Measurements from ENCODE around the gene NXF1. TPM values are rescaled to one million over a fixed set of nuclear protein-coding genes. Genes with fewer than 3 reads are reported as not detected.

NXF1 gene
- total and polyA plus RNA-seq, 10 of the 15 experiments (the other 5 are each of a cell fraction or from before 2014, with no cell fraction given), result 20.7 to 84.9 (median 40.6) TPM

DNA sequence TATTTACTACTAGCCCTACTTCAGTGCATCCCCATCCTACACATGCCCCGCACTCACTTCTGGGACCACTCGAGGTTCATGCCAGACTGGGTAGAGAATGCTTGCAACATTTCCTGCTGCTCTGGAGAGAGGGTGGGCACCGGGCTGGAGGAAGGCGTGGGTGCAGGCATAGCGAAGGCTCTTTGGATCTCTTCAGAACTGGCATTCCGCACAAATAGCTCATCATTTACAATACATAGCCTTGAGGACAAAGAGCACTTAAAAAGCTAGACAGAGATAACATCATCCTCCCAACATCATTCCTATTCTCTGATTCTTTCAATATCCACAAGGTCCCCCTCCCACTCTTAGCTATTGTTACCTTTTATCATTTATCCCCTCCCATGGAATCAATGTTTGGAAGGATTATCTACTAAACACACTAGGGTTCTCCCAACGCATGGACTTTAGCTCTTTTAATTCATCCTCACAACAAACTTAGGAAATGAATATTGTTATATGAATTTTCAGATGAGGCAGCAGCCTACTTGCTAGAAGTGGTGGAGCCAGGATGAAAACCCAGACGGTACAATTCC, 11.0 kb downstream of the NXF1 start:
- ChIA-PET RAD21 (ENCODE audit: unreplicated experiment) (interaction anchor here (0.9 to 1.6 kb wide), 3 partner anchors 19 to 67 kb away, joined by 3 read pairs; no protein-coding TSS in a partner anchor), CTCF (interaction anchor here (0.7 to 0.8 kb wide), 2 partner anchors 46 to 87 kb away, joined by 3 read pairs; partner anchors contain the start of gene SLC3A2), POLR2A (interaction anchor here (0.7 to 2.3 kb wide), 10 partner anchors 8 to 61 kb away, joined by 3 to 9 read pairs (median 4); partner anchors contain the start of genes NXF1 and TEX54), SMC1A (ENCODE audit: uncharacterized antibody, unreplicated experiment) (interaction anchor here (0.6 to 1.4 kb wide), 4 partner anchors 11 to 67 kb away, joined by 3 to 4 read pairs (median 4); partner anchors contain the start of genes NXF1 and WDR74)
- FAIRE-seq (no peak), DNase-seq (ENCODE audit: low read depth, low spot score) (no peak), ATAC-seq (no peak)
- H3K4me2 ChIP-seq (ENCODE audit: control insufficient read depth, insufficient read depth), result no peak overlapping the region
- no TSS peak for BruUV-seq (replicated peaks)
- intact Hi-C loops (cut with micrococcal nuclease; ENCODE audit: unreplicated experiment), result no loop called here
- no peaks in the 10 kb centered on the region for H3K27me3 ChIP-seq (replicated peaks in 1 of 2; ENCODE audit: control insufficient read depth in 2 of 2, insufficient read depth in 2 of 2, low read length in 1 of 2)
- H3K9me3 ChIP-seq (replicated peaks; ENCODE audit: control insufficient read depth, insufficient read depth, low read length), result no peaks in the 10 kb centered on the region
- H3K36me3 ChIP-seq (ENCODE audit: control insufficient read depth in 2 of 2, insufficient read depth in 2 of 2, low read length in 1 of 2), result peaks cover 23 to 31% of the 10 kb centered on the region in 2 experiments
- WGBS (ENCODE audit: insufficient coverage, insufficient replicate concordance, low lambda C conversion rate, missing lambda C conversion rate), result 96% methylated on average over 8 of the region's 8 CpGs
- H2AFZ ChIP-seq (ENCODE audit: control insufficient read depth, low read depth, low read length), result no peak overlapping the region
- in situ Hi-C loops (cut with MboI), result no loop called here
- H3K9ac ChIP-seq (ENCODE audit: control insufficient read depth, insufficient read depth, low read length), result no peak overlapping the region
- no peak overlapping the region for H3K27ac ChIP-seq (ENCODE audit: control insufficient read depth, insufficient read depth)
- peaks cover 8% of the 10 kb centered on the region; the same call in 1 of the 2 replicates for H3K4me1 ChIP-seq (ENCODE audit: control insufficient read depth, insufficient read depth, low read length)
- peaks cover 18% of the 10 kb centered on the region for H3K79me2 ChIP-seq (ENCODE audit: control insufficient read depth, insufficient read depth, low read length)
- H3K4me3 ChIP-seq, result no peak overlapping the region
- no peaks in the 10 kb centered on the region for H4K20me1 ChIP-seq (ENCODE audit: control insufficient read depth, insufficient read depth)
- TF ChIP-seq MEF2B (IDR thresholded peaks at IDR 0.05; ENCODE audit: partially characterized antibody, poor library complexity, severe bottlenecking), result no peak
- TF ChIP-seq, protein P1, sequence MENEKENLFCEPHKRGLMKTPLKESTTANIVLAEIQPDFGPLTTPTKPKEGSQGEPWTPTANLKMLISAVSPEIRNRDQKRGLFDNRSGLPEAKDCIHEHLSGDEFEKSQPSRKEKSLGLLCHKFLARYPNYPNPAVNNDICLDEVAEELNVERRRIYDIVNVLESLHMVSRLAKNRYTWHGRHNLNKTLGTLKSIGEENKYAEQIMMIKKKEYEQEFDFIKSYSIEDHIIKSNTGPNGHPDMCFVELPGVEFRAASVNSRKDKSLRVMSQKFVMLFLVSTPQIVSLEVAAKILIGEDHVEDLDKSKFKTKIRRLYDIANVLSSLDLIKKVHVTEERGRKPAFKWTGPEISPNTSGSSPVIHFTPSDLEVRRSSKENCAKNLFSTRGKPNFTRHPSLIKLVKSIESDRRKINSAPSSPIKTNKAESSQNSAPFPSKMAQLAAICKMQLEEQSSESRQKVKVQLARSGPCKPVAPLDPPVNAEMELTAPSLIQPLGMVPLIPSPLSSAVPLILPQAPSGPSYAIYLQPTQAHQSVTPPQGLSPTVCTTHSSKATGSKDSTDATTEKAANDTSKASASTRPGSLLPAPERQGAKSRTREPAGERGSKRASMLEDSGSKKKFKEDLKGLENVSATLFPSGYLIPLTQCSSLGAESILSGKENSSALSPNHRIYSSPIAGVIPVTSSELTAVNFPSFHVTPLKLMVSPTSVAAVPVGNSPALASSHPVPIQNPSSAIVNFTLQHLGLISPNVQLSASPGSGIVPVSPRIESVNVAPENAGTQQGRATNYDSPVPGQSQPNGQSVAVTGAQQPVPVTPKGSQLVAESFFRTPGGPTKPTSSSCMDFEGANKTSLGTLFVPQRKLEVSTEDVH (IDR thresholded peaks at IDR 0.05; ENCODE audit: low read depth, partially characterized antibody), result no peak
- no peak for TF ChIP-seq ESRRA (IDR thresholded peaks at IDR 0.05; ENCODE audit: low read length)
- TF ChIP-seq RUNX3 (IDR thresholded peaks at IDR 0.05; ENCODE audit: low read length), result no peak
- TF ChIP-seq FOXM1 (IDR thresholded peaks at IDR 0.05; ENCODE audit: low read depth, low read length), result no peak
- TF ChIP-seq, protein P2, sequence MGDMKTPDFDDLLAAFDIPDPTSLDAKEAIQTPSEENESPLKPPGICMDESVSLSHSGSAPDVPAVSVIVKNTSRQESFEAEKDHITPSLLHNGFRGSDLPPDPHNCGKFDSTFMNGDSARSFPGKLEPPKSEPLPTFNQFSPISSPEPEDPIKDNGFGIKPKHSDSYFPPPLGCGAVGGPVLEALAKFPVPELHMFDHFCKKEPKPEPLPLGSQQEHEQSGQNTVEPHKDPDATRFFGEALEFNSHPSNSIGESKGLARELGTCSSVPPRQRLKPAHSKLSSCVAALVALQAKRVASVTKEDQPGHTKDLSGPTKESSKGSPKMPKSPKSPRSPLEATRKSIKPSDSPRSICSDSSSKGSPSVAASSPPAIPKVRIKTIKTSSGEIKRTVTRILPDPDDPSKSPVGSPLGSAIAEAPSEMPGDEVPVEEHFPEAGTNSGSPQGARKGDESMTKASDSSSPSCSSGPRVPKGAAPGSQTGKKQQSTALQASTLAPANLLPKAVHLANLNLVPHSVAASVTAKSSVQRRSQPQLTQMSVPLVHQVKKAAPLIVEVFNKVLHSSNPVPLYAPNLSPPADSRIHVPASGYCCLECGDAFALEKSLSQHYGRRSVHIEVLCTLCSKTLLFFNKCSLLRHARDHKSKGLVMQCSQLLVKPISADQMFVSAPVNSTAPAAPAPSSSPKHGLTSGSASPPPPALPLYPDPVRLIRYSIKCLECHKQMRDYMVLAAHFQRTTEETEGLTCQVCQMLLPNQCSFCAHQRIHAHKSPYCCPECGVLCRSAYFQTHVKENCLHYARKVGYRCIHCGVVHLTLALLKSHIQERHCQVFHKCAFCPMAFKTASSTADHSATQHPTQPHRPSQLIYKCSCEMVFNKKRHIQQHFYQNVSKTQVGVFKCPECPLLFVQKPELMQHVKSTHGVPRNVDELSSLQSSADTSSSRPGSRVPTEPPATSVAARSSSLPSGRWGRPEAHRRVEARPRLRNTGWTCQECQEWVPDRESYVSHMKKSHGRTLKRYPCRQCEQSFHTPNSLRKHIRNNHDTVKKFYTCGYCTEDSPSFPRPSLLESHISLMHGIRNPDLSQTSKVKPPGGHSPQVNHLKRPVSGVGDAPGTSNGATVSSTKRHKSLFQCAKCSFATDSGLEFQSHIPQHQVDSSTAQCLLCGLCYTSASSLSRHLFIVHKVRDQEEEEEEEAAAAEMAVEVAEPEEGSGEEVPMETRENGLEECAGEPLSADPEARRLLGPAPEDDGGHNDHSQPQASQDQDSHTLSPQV (IDR thresholded peaks at IDR 0.05), result no peak
- TF ChIP-seq TARDBP (IDR thresholded peaks at IDR 0.05; ENCODE audit: borderline replicate concordance), result no peak
- TF ChIP-seq NFYB (IDR thresholded peaks at IDR 0.05; ENCODE audit: insufficient read depth, low read depth, low read length), result no peak
- no peak for TF ChIP-seq GABPA (IDR thresholded peaks at IDR 0.05; ENCODE audit: low read depth)
- TF ChIP-seq SRF (IDR thresholded peaks at IDR 0.05; ENCODE audit: low read depth in 2 of 2, low read length in 2 of 2), result no peak
- TF ChIP-seq, protein P3, sequence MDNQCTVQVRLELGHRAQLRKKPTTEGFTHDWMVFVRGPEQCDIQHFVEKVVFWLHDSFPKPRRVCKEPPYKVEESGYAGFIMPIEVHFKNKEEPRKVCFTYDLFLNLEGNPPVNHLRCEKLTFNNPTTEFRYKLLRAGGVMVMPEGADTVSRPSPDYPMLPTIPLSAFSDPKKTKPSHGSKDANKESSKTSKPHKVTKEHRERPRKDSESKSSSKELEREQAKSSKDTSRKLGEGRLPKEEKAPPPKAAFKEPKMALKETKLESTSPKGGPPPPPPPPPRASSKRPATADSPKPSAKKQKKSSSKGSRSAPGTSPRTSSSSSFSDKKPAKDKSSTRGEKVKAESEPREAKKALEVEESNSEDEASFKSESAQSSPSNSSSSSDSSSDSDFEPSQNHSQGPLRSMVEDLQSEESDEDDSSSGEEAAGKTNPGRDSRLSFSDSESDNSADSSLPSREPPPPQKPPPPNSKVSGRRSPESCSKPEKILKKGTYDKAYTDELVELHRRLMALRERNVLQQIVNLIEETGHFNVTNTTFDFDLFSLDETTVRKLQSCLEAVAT (IDR thresholded peaks at IDR 0.05), result no peak
- TF ChIP-seq CBX3 (IDR thresholded peaks at IDR 0.05; ENCODE audit: borderline replicate concordance, low read depth), result no peak
- no peak for TF ChIP-seq TBL1XR1 (IDR thresholded peaks at IDR 0.05; ENCODE audit: low read depth, low read length)
- no peak for TF ChIP-seq CREM (IDR thresholded peaks at IDR 0.05; ENCODE audit: low read depth)
- no peak for TF ChIP-seq CBX5 (IDR thresholded peaks at IDR 0.05; ENCODE audit: low read depth)
- no peak for TF ChIP-seq RCOR1 (conservative IDR thresholded peaks at IDR 0.05; ENCODE audit: low read depth, low read length)
